ENCODE results near the gene ASGR1.

Gene ASGR1

GRCh38 chr17:7147772-7148171, 31.4 kb downstream of the ASGR1 start (continued):
- TF ChIP-seq, protein P1, sequence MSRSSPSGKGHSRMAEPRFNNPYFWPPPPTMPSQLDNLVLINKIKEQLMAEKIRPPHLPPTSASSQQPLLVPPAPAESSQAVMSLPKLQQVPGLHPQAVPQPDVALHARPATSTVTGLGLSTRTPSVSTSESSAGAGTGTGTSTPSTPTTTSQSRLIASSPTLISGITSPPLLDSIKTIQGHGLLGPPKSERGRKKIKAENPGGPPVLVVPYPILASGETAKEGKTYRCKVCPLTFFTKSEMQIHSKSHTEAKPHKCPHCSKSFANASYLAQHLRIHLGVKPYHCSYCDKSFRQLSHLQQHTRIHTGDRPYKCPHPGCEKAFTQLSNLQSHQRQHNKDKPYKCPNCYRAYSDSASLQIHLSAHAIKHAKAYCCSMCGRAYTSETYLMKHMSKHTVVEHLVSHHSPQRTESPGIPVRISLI (tag by site-specific recombination; IDR thresholded peaks at IDR 0.05), result no peak
- TF ChIP-seq ZNF311 (tag by site-specific recombination; IDR thresholded peaks at IDR 0.05; ENCODE audit: borderline replicate concordance), result no peak
- TF ChIP-seq ZNF280D (tag by site-specific recombination; IDR thresholded peaks at IDR 0.05), result no peak
- no peak for TF ChIP-seq ZNF639 (tag by site-specific recombination; IDR thresholded peaks at IDR 0.05)
- no peak for TF ChIP-seq ZNF48 (tag by site-specific recombination; IDR thresholded peaks at IDR 0.05)

- Histone ChIP-seq H3K4me1 (ENCODE audit: control insufficient read depth, insufficient read depth, low read length) (no peaks in the 10 kb centered on the region; the same call in 1 of the 2 replicates), H3K4me3 (ENCODE audit: low read depth, low read length) (no peak overlapping the region), H3K27ac (ENCODE audit: extremely low read depth, low read depth, low read length) (no peak overlapping the region), H3K36me3 (ENCODE audit: control insufficient read depth in 2 of 2, insufficient read depth in 1 of 2, low read length in 2 of 2) (no peaks in the 10 kb centered on the region), H3K9me3 (ENCODE audit: control insufficient read depth, insufficient read depth, low read depth, low read length) (no peaks in the 10 kb centered on the region)
- POLR2A ChIA-PET, result no interaction called here
- CTCF ChIA-PET, result interaction anchor here (0.9 to 17.9 kb wide), 3 partner anchors 9 to 97 kb away, joined by 5 to 388 read pairs (median 22); partner anchors contain the start of gene SLC16A11
- TF ChIP-seq ZNF777 (tag by site-specific recombination; IDR thresholded peaks at IDR 0.05; ENCODE audit: borderline replicate concordance) (no peak), BCL11A (tag by site-specific recombination; IDR thresholded peaks at IDR 0.05; ENCODE audit: low read depth) (no peak), ZNF791 (tag by site-specific recombination; IDR thresholded peaks at IDR 0.05) (no peak), ZNF623 (tag by site-specific recombination; IDR thresholded peaks at IDR 0.05) (no peak), ZSCAN4 (tag by site-specific recombination; IDR thresholded peaks at IDR 0.05) (no peak), ZNF202 (tag by site-specific recombination; IDR thresholded peaks at IDR 0.05; ENCODE audit: borderline replicate concordance) (no peak), WT1 (tag by site-specific recombination; IDR thresholded peaks at IDR 0.05) (no peak), GLIS2 (tag by site-specific recombination; IDR thresholded peaks at IDR 0.05) (no peak), GLI2 (tag by site-specific recombination; IDR thresholded peaks at IDR 0.05; ENCODE audit: borderline replicate concordance, low read depth) (no peak), ZNF426 (tag by site-specific recombination; IDR thresholded peaks at IDR 0.05) (no peak), ZNF138 (tag by site-specific recombination; IDR thresholded peaks at IDR 0.05; ENCODE audit: borderline replicate concordance) (no peak), ZNF560 (tag by site-specific recombination; IDR thresholded peaks at IDR 0.05; ENCODE audit: borderline replicate concordance) (no peak), HIC1 (tag by site-specific recombination; IDR thresholded peaks at IDR 0.05) (no peak), ZBTB11 (tag by site-specific recombination; conservative IDR thresholded peaks at IDR 0.05; ENCODE audit: low read depth) (no peak), ZNF23 (tag by site-specific recombination; IDR thresholded peaks at IDR 0.05; ENCODE audit: borderline replicate concordance) (no peak)
- TF ChIP-seq, protein P2, sequence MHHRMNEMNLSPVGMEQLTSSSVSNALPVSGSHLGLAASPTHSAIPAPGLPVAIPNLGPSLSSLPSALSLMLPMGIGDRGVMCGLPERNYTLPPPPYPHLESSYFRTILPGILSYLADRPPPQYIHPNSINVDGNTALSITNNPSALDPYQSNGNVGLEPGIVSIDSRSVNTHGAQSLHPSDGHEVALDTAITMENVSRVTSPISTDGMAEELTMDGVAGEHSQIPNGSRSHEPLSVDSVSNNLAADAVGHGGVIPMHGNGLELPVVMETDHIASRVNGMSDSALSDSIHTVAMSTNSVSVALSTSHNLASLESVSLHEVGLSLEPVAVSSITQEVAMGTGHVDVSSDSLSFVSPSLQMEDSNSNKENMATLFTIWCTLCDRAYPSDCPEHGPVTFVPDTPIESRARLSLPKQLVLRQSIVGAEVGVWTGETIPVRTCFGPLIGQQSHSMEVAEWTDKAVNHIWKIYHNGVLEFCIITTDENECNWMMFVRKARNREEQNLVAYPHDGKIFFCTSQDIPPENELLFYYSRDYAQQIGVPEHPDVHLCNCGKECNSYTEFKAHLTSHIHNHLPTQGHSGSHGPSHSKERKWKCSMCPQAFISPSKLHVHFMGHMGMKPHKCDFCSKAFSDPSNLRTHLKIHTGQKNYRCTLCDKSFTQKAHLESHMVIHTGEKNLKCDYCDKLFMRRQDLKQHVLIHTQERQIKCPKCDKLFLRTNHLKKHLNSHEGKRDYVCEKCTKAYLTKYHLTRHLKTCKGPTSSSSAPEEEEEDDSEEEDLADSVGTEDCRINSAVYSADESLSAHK (tag by site-specific recombination; IDR thresholded peaks at IDR 0.05), result no peak
These were observed 33.1 kb downstream of the ASGR1 start for GRCh38 chr17:7146115-7146514.

All from HEK293 (cell line).